Stimulated activated memory B cell treated with anti-CD40 and anti-IgM and Interleukin-4, amounts not matched to agents 10 μg/mL and 1 μg/mL and 100 μg/mL, for 72 hours (primary cell): ENCODE measurements around the gene SERPINI2.

ENCODE experiments used
- ATAC-seq: fragments of 150-1000 bp; cut with Tn5 transposase; 2 replicates; pipeline ENCODE4 v1.10.0; 2021
- H3K27ac Mint-ChIP-seq: one replicate; pipeline ENCODE4 v1.8.0; 2022; ENCODE audit warnings: mild to moderate bottlenecking, mixed read lengths
- H3K27me3 Mint-ChIP-seq: one replicate; pipeline ENCODE4 v1.8.0; 2022; ENCODE audit warnings: mixed read lengths
- H3K36me3 Mint-ChIP-seq: one replicate; pipeline ENCODE4 v1.8.0; 2022; ENCODE audit warnings: mixed read lengths
- H3K4me1 Mint-ChIP-seq: one replicate; pipeline ENCODE4 v1.8.0; 2022; ENCODE audit warnings: mixed read lengths
- H3K4me3 Mint-ChIP-seq: one replicate; pipeline ENCODE4 v1.8.0; 2022; ENCODE audit warnings: mild to moderate bottlenecking, moderate library complexity, mixed read lengths
- H3K9me3 Mint-ChIP-seq: one replicate; pipeline ENCODE4 v1.8.0; 2022; ENCODE audit warnings: mixed read lengths

The SERPINI2 gene

GRCh38 chr3:167396075-167396474, 77.8 kb downstream of the SERPINI2 start:
- H3K4me1 Mint-ChIP-seq = no peaks in the 10 kb centered on the region

GRCh38 chr3:167394003-167394402, 79.8 kb downstream of the SERPINI2 start:
- H3K27me3 Mint-ChIP-seq = no peaks in the 10 kb centered on the region
- no peaks in the 10 kb centered on the region for H3K36me3 Mint-ChIP-seq
- H3K4me3 Mint-ChIP-seq = no peak overlapping the region
- no peak overlapping the region for H3K27ac Mint-ChIP-seq
- no peaks in the 10 kb centered on the region for H3K4me1 Mint-ChIP-seq
- H3K9me3 Mint-ChIP-seq = no peaks in the 10 kb centered on the region
- ATAC-seq = no peak

More at GRCh38 chr3:167396075-167396474, 77.8 kb downstream of the SERPINI2 start:
- H3K27ac Mint-ChIP-seq = no peak overlapping the region
- H3K27me3 Mint-ChIP-seq = peaks cover 8% of the 10 kb centered on the region
- H3K36me3 Mint-ChIP-seq = no peaks in the 10 kb centered on the region
- ATAC-seq = no peak
- H3K4me3 Mint-ChIP-seq = no peak overlapping the region
- no peaks in the 10 kb centered on the region for H3K9me3 Mint-ChIP-seq
